Stromal cell of bone marrow (primary cell): Measurements from ENCODE around the gene PERCC1.
"Not testable (repeated sequence)": the region's sequence is repeated elsewhere in the genome, so short reads cannot be mapped to it uniquely, and the experiment has no call there.

Experiments used
- DNase-seq: peaks from one replicate; pipeline ENCODE4 v3.0.0-alpha.2; 2012; ENCODE audit warnings: low read depth

The PERCC1 gene

GRCh38 chr16:1434644-1435592, 4.0 kb downstream of the PERCC1 start:
- DNase-seq, result no peak

GRCh38 chr16:1435921-1436697, 5.2 kb downstream of the PERCC1 start:
- no peak for DNase-seq

DNA sequence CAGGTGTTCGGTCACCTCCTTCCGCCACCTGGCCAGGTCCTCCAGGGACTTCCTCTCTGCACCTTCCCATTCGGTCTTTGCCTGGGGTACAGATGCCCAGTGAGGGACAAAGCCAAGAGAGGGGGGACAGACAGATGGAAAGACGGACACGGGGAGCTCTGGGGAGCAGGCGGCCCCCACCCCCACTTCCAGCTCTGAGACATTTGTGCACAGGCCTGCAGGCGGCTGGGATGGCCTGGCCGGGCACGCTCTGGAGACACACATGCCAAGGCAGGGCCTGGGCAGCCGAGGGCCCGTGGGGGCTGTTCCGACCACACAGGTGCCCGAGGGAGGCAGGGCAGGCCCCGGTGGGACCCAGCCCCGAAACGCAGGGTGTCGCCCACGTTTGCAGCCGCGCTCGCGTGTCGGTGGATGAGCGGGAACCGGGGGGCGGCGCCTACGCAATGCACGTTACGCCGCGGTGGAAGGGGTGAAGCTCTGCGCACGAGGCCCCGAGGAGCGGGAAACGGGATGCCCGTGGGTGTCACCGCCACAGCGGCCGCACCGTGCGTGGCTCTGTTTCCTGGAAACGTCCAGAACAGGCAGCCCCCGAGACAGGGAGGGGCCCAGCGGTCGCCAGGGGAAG, 6.0 kb downstream of the PERCC1 start:
- DNase-seq, result no peak

DNA sequence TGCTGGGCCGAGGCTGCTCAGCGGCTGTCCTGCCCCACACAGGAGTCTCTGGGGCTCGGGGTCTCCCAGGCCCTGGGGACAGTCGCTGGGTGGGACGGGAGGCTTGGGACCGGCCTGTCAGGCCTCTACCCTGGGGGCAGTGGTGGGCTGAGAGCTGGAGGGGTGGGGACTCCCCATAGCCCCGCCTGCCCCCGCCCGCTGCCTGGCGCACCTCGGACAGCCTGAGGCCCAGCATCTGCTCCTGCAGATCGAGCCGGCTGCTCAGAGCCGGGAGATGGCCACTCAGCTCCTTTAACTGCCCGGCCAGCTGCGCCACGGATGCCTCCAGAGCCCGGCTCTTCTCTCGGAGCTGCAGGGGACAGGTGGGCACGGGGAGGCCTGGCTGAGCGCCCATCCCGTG, 6.7 kb downstream of the PERCC1 start:
- DNase-seq, result no peak

GRCh38 chr16:1438229-1439057, 7.6 kb downstream of the PERCC1 start:
- DNase-seq, result no peak

- no peak for DNase-seq
Observed at GRCh38 chr16:1439058-1439698, 8.3 kb downstream of the PERCC1 start.

DNA sequence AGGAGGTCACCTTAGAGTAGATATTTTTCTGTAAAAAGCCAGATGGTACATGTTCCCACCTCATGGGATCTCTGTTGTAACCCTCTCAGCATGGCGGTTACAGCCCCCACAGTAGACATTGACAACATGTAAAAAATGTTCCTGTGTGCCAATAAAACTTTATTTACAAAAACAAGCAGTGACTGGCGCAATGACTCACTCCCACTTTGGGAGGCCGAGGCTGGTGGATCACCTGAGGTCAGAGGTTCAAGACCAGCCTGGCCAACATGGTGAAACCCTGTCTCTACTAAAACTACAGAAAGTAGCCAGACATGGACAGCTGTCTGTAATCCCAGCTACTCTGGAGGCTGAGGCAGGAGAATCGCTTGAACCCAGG, 8.8 kb downstream of the PERCC1 start:
- DNase-seq, result not testable (repeated sequence)

DNA sequence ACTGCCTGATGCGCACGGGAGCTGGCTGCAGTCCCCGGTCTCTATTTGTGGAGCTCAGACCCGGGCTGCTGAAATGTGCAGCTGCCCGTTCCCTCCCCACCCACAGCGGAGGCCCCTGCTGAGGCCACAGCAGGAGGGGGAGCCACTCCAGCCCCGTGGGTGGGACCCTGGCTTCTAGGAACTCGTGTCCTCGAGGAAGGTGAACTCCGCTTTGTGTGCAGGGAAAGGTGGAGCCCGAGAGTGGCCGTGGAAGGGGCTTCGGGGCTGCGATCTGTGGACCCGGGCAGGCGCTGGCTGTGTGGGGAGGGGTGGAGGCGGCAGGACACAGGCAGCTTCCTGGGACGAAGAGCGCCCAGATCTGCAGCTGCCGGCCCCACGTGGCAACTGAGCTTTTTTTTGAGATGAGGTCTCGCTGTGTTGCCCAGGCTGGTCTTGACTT, 10.5 kb downstream of the PERCC1 start:
- no peak for DNase-seq

GRCh38 chr16:1442697-1443096, 11.8 kb downstream of the PERCC1 start:
- no peak for DNase-seq

- no peak for DNase-seq
Observed at GRCh38 chr16:1443403-1443973, 12.6 kb downstream of the PERCC1 start.

DNA sequence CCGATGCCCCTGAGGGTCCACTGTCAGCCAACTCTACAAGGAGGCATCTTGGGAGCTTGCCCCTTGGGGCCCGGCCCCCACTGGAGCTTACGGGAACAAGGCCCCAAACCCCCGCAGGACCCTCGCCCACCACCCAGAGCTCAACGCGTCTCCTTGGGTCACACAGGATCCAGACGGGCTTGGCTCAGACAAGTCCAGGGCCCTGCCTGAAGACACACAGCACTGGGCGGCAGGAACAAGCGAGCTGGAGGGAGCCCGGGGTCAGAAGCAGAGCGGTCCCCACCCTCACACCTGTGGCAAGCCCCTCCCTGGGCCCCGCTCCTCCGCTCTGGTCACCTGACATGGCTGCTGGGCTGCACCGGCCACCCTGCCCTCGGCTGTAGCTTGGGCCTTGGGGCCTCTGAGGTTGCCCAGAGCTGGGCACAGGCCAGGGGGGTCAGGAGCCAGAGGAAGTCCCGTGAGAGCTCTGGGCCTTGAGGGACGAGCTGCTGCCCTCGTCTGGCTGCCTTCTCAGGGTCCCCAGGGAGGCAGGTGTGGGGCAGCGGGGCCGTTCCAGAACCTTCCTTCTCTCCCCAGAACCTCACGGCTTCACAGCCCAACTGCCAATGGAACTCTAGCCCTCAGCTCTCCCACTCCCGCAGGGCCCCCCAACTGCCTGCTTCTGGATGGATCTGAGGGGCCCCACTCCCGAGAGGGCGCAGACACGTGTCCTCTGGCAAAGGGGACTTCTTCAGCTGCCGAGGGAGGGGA, 13.3 kb downstream of the PERCC1 start, which contains the start of gene CCDC154:
TSS of gene CCDC154 (minus strand) at position 577 of the 750 bp plus-strand sequence. CDS start at position 343, 234 bp downstream.
- no peak for DNase-seq

GRCh38 chr16:1444730-1445517, 14.0 kb downstream of the PERCC1 start:
- no peak for DNase-seq

GRCh38 chr16:1445518-1446203, 14.8 kb downstream of the PERCC1 start:
- DNase-seq, result no peak

DNA sequence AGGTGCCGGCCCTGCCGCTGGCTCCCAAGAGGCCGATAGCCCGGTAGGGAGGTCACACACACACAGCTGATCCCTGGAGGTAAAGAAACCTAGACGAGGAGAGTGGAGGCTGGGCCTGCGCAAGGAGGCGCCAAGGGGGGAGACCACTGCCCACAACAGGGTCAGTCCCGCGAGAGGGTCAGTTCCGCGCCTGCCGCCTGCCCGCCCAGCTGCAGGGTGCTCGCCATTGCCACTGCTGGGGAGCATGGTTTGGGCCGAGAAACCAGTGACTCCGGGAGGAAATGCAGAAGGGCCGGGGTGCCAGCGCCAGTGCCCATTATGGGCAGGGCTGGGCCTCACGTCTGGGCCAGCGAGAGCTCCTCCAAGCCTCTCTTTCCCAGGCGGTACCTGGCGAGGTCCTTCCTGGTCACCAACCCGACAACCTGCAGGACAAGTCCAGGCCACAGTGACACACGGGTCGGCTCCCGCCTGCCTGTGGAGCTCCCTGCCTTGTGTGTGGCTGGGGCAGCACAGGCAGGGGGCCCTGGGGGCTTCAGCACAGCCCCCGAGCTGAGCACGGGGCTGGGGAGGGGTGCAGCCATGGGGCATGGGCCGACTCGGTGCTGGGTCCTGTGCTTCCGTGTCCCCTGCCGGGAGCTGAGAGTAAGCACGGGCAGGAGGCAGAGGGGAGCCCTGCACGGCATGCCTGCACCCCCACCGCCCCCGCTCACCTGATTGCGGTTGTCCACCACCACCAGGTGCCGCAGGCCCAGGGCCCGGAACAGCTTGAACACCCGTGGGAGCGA, 15.6 kb downstream of the PERCC1 start:
- no peak for DNase-seq

GRCh38 chr16:1447965-1448364, 17.1 kb downstream of the PERCC1 start:
- DNase-seq, result no peak

GRCh38 chr16:1448536-1449116, 17.7 kb downstream of the PERCC1 start:
- no peak for DNase-seq

DNA sequence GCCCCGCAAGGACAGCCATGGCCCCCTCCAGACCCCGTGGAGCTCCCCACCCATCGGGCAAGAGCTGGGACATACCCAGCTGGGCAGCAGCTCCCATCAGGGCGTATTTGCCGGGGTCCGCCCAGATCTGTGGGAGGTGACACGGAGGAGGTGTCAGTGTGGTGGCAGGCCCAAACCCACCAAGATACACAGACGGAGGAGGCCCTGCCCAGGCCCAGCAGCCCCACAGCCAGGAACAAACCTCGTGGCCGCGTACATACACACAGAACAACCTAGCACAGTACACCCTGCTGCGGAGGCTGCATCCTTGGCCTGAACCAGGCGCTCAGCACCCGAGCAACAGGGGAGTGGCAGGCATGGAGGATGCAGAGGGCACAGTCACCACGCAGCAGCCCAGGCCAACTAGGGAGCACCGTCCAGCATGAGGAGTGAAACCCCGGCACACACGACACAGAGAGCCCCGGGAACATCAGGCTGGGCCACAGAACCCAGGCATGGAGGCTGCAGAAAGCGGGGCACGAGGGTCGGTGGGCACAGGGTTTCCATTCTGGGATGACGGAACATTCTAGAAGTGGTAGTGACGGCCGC, 18.4 kb downstream of the PERCC1 start:
- no peak for DNase-seq
